Jurkat, Clone E6-1 (cell line): Measurements from ENCODE around the gene KCNK6. TPM values are rescaled to one million over a fixed set of nuclear protein-coding genes. Genes with fewer than 3 reads are reported as not detected.

Source experiments
- DNase-seq: peaks from one replicate; pipeline ENCODE4 v3.0.0-alpha.2; 2011; ENCODE audit warnings: low read depth, low spot score
- H3K4me3 ChIP-seq: 2 replicates; pipeline ENCODE4 v1.5.1; 2011; ENCODE audit warnings: mild to moderate bottlenecking, low read length, control low read depth, moderate library complexity
- polyA plus RNA-seq: library from polyadenylated mRNA; unstranded; fragments of >200 nt; gene quantifications from one replicate; pipeline ENCODE4 v1.2.1, GENCODE V29; 2012; ENCODE audit warnings: missing spikeins; ENCODE audit not compliant: insufficient read length, insufficient read depth

The KCNK6 gene
- 5.5 TPM for polyA plus RNA-seq

GRCh38 chr19:38319421-38320258 is at the start of gene KCNK6:
Gene KCNK6, plus strand, starts transcription at chr19:38319845. Its CDS starts 106 bp downstream, at chr19:38319951.
- H3K4me3 ChIP-seq = peak within 1 kb of the TSS; percentile 61
- DNase-seq = peak; percentile 7

DNA sequence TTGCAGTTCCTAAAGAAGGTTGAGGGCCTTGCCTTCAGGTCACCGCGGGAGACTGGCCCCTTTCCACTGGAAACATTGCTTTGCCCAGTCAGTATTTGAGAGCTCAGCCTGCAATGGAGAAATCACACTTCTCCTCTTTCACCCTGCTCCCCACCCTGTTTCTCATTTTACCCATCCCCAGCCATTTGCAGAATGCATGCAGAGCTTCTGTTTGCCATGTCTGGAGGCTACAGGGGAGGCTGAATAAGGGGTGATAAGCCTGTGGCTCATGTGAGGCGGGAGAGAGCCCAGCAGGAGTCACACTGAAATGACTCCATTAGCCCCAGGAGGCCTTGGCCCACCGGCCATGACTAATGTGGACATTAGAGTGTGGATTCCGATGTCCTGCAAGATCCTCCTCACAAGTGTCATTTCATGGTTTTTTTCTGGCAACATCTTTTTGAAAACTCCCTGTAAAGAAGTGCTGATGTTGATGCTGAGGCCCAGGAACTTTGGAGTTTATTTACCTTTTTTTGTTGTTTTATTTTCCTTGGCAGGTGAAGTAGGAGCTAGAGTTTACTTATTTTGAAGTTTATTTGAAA is 49.0 kb upstream of the KCNK6 start:
- DNase-seq = no peak
- no peak overlapping the region for H3K4me3 ChIP-seq

- no peak overlapping the region for H3K4me3 ChIP-seq
- DNase-seq = no peak
Measured at GRCh38 chr19:38273499-38273898, 46.1 kb upstream of the KCNK6 start.

DNA sequence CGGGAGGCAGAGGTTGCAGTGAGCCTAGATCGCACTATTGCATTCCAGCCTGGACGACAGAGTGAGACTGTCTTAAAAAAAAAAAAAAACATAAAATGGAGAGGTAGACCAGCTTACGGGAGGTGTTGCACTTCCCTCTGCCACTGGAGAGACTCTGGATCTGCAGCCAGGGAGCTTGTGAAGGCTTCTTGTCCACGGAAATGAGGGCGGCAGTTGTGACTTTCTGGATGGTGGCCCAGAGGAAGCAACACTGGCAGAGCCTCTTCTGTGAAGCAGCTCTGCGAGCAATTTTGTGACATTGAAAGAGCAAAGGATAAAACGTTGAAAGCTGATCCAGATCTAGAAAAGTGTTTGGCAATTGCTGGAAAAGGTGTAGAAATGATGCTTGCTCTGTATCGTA is 44.9 kb upstream of the KCNK6 start:
- DNase-seq = no peak
- H3K4me3 ChIP-seq = no peak overlapping the region

GRCh38 chr19:38276942-38277517 is 42.6 kb upstream of the KCNK6 start:
- no peak for DNase-seq
- no peak overlapping the region for H3K4me3 ChIP-seq

- no peak for DNase-seq
- no peak overlapping the region for H3K4me3 ChIP-seq
Measured at GRCh38 chr19:38277549-38277948, 42.1 kb upstream of the KCNK6 start.

DNA sequence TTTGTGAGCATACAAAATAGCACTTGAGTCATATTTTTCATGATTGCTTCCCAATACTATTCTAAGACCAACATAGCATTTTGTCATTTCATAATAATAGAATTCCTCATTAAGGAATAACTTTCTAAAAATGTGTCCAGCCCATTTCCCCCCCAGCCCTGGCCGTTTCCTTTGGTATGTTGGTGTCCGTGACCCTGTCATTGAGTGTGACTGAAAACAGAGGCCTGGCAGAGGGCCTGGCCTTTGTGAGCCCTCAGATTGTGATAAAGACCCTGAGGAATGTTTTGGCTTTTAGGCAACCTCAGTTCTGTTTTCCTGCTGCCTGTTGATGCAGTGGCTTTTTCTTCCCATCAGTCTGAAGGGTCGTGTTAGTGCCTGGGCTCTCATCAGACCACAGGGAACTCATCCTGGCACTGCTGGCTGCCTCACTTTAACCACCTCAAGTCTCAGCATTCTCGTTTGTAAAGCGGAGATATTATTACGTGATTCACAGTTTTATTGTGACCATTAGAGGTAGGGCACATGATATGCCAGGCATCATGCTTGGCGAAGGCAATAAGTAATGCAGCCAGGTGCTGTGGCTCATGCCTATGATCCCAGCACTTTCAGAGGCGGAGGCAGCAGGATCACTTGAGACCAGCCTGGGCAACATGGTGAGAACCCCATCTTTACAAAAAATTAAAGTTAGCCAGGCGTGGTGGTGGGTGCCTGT is 41.5 kb upstream of the KCNK6 start:
- no peak for DNase-seq
- H3K4me3 ChIP-seq = no peak overlapping the region

- DNase-seq = no peak
- no peak overlapping the region for H3K4me3 ChIP-seq
Measured at GRCh38 chr19:38278751-38279150, 40.9 kb upstream of the KCNK6 start.

GRCh38 chr19:38280030-38280921 is 39.4 kb upstream of the KCNK6 start:
- no peak overlapping the region for H3K4me3 ChIP-seq
- no peak for DNase-seq

DNA sequence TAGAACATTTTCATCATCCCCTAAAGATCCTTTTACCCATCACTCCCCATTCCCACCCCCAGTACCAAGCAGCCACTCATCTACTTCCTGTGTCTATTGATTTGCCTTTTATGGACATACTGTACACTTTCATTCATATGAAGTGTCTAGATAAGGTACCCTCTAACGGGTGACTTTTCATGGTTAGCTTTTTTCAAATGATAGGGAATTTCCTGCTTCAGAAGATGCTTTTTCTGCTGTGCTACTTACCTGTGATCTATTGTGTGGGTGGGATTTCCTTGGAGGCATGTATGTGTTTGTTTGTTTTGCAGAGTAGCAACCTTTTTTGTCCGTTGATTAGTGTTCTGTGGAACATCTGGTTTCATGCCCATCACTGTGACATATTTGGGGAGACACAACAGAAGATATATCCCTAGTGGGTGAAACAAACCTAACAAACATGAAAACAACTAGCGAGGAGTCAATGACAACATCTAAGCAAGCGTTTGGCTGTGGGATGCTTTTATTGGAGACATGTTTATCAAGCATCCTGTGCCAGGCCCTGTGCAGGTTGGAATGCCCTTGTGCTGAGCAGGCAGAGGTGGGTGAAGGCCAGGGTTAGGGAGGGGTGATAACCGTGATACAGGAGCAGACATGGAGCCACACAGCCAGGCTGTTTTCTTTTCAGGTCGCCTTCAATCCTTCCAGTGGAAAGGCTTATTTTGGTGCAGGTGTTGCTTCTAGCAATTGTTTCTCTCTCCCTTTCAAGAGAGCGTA is 37.7 kb upstream of the KCNK6 start:
- H3K4me3 ChIP-seq = no peak overlapping the region
- peak; percentile 73 for DNase-seq

- H3K4me3 ChIP-seq = no peak overlapping the region
- DNase-seq = no peak
Measured at GRCh38 chr19:38283271-38283670, 36.4 kb upstream of the KCNK6 start.

GRCh38 chr19:38284422-38284821 is 35.2 kb upstream of the KCNK6 start:
- DNase-seq = no peak
- no peak overlapping the region for H3K4me3 ChIP-seq

DNA sequence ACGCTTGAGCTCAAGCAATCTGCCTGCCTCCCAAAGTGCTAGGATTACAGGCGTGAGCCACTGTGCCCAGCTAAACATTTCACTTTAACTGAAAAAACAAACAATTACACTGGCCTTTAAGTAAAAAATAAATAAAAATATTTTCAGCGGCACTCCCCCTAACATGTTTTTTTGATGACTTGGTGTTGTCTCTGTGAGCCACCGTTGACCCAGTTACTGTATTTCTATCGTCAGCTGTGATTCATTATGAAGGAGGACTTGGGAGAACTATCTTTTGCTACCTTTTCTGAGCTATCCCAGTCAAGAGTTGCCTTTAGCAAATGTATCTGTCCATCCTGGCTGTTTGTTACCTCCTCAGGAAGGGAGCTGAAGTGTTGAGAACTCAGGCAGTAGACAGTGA is 34.1 kb upstream of the KCNK6 start:
- DNase-seq = no peak
- H3K4me3 ChIP-seq = no peak overlapping the region

GRCh38 chr19:38287604-38288003 is 32.0 kb upstream of the KCNK6 start:
- no peak for DNase-seq
- H3K4me3 ChIP-seq = no peak overlapping the region

GRCh38 chr19:38288123-38288855 is 31.4 kb upstream of the KCNK6 start:
- no peak for DNase-seq
- no peak overlapping the region for H3K4me3 ChIP-seq

DNA sequence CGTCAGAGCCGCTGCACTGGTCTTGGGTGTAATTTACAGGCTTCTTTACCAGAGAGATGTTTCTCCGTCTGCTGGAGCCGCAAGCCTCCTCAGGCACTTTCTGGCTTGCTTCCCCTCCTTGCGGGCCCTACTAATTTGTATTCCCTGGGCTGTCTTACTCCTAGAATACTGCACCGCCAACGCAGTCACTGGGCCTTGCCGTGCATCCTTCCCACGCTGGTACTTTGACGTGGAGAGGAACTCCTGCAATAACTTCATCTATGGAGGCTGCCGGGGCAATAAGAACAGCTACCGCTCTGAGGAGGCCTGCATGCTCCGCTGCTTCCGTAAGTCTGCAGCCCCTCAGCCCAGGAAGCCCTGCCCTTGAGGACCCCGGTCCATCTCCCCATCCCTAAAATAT is 29.7 kb upstream of the KCNK6 start:
- H3K4me3 ChIP-seq = no peak overlapping the region
- no peak for DNase-seq

- DNase-seq = no peak
- no peak overlapping the region for H3K4me3 ChIP-seq
Measured at GRCh38 chr19:38290631-38291147, 29.0 kb upstream of the KCNK6 start.
